GM18909 (cell line): ENCODE results near the gene SLC34A3.

ENCODE experiments used
- ATAC-seq: cut with Tn5 transposase; IDR thresholded peaks from one replicate; pipeline ENCODE4 v1.9.1; 2021; ENCODE audit warnings: mild to moderate bottlenecking; ENCODE audit not compliant: unreplicated experiment, poor library complexity

Gene SLC34A3

GRCh38 chr9:137272241-137273094 is 41.8 kb downstream of the SLC34A3 start:
- no peak for ATAC-seq

GRCh38 chr9:137273095-137273490 is 42.4 kb downstream of the SLC34A3 start:
- ATAC-seq = no peak

GRCh38 chr9:137273611-137274320 is 43.1 kb downstream of the SLC34A3 start:
- no peak for ATAC-seq

GRCh38 chr9:137275203-137275587 is 44.5 kb downstream of the SLC34A3 start:
- no peak for ATAC-seq

- ATAC-seq = no peak
Measured at GRCh38 chr9:137275588-137276472, 45.1 kb downstream of the SLC34A3 start.

GRCh38 chr9:137276473-137277328 is 46.0 kb downstream of the SLC34A3 start:
- ATAC-seq = no peak

- peak; percentile 77 for ATAC-seq
Measured at GRCh38 chr9:137277329-137278041, 46.8 kb downstream of the SLC34A3 start, which contains the start of gene TOR4A. Gene TOR4A (plus strand): TSS chr9:137277726. CDS start chr9:137278690, 964 bp downstream.

- ATAC-seq = peak; percentile 3
Measured at GRCh38 chr9:137278061-137278701, 47.5 kb downstream of the SLC34A3 start.

- no peak for ATAC-seq
Measured at GRCh38 chr9:137278721-137279711, 48.3 kb downstream of the SLC34A3 start.

- ATAC-seq = no peak
Measured at GRCh38 chr9:137279741-137280473, 49.2 kb downstream of the SLC34A3 start.

- no peak for ATAC-seq
Measured at GRCh38 chr9:137280474-137281344, 50.0 kb downstream of the SLC34A3 start.

GRCh38 chr9:137281345-137282116 is 50.8 kb downstream of the SLC34A3 start:
- ATAC-seq = no peak
